ENCODE data around the gene RPUSD3. TPM values are rescaled to one million over a fixed set of nuclear protein-coding genes. Genes with fewer than 3 reads are reported as not detected.
"Not testable (repeated sequence)": the region's sequence is repeated elsewhere in the genome, so short reads cannot be mapped to it uniquely, and the experiment has no call there.

Gene RPUSD3
- total and polyA plus RNA-seq, 2 of the 4 experiments (the other 2 are of a cell fraction) = 30.3 to 49.4 TPM

- H3K14ac ChIP-seq (replicated peaks; ENCODE audit: low read depth, low read length) = peak overlapping the region; percentile 53; the same call in 1 of the 2 replicates
- H4K20me1 ChIP-seq (ENCODE audit: insufficient read depth, low read length); H2BK5ac ChIP-seq (ENCODE audit: low read depth, low read length, poor library complexity, severe bottlenecking); BruUV-seq (replicated peaks); intact Hi-C loops (cut with micrococcal nuclease); H3K4me1 ChIP-seq (ENCODE audit: control insufficient read depth, insufficient read depth, low read length); H3K9ac ChIP-seq (ENCODE audit: low read depth, low read length); H3K9me3 ChIP-seq (ENCODE audit: control insufficient read depth, insufficient read depth, low read length); H4K5ac ChIP-seq (ENCODE audit: low read depth, low read length); H3K27ac ChIP-seq (ENCODE audit: insufficient read depth, low read length); H3K79me1 ChIP-seq (ENCODE audit: low read depth in 1 of 2, low read length in 2 of 2); in situ Hi-C loops (cut with MboI; ENCODE audit: low sequenced_read_pairs); H2AK9ac ChIP-seq (replicated peaks; ENCODE audit: low read depth, low read length, poor library complexity); dilution Hi-C loops (cut with HindIII; ENCODE audit: low sequenced_read_pairs, unreplicated experiment); ATAC-seq (ENCODE audit: low read depth); H3K23ac ChIP-seq (ENCODE audit: low read depth, low read length); POLR2A ChIA-PET (ENCODE audit: unreplicated experiment); DNase-seq; H3K4me2 ChIP-seq (ENCODE audit: low read depth, low read length); H3K27me3 ChIP-seq (ENCODE audit: control insufficient read depth, insufficient read depth, low read length); H3K36me3 ChIP-seq (ENCODE audit: control insufficient read depth, insufficient read depth, low read length); H2AFZ ChIP-seq (replicated peaks; ENCODE audit: low read length, poor library complexity); H3K4me3 ChIP-seq (ENCODE audit: insufficient read depth, low read depth, low read length); H3K56ac ChIP-seq (ENCODE audit: extremely low read depth, insufficient read depth, low read length); H3K9me1 ChIP-seq (ENCODE audit: insufficient read depth, low read length): not testable (repeated sequence)
- CTCF ChIA-PET = interaction anchor here (0.7 kb wide), 1 partner anchor 62 kb away, joined by 3 read pairs; the partner anchor contains the start of gene CRELD1
- peak overlapping the region; percentile 65; the same call in 1 of the 2 replicates for H2BK20ac ChIP-seq (ENCODE audit: low read depth, low read length)
- peak overlapping the region; percentile 79; the same call in 1 of the 2 replicates for H4K91ac ChIP-seq (ENCODE audit: insufficient read depth, low read depth, low read length)
- WGBS, 2 experiments (ENCODE audit: extremely low coverage in 2 of 2, insufficient read length in 1 of 2) = no CpG with 5 or more reads among the region's 5 CpGs
- peak overlapping the region in 1 of 2 experiments; percentile 40; a peak in 1 of 4 replicates for H4K8ac ChIP-seq (ENCODE audit: low read depth in 2 of 2, low read length in 2 of 2)
- 0 out of 3 replicates have a peak overlapping the region, but pooled peaks have one; percentile 31 for H2BK15ac ChIP-seq (ENCODE audit: low read depth, low read length)
- H2AK5ac ChIP-seq (ENCODE audit: low read depth, low read length) = peak overlapping the region; percentile 27; the same call in 1 of the 2 replicates
- H3K18ac ChIP-seq (ENCODE audit: low read depth, low read length) = peak overlapping the region; percentile 41; the same call in 1 of the 2 replicates
- H2BK120ac ChIP-seq (ENCODE audit: low read depth, low read length) = peak overlapping the region; percentile 67
- peak overlapping the region; percentile 25 for H3K4ac ChIP-seq (ENCODE audit: low read depth, low read length)
Measured at GRCh38 chr3:9872067-9872466, 28.3 kb upstream of the RPUSD3 start.
